DMS153 treated with DMSO at 0.1 percent for 48 hours (cell line): ENCODE results near the gene ARRB1.
"Not testable (repeated sequence)": the region's sequence is repeated elsewhere in the genome, so short reads cannot be mapped to it uniquely, and the experiment has no call there.

Experiments used
- DNase-seq: peaks from one replicate; lab custom pipeline; 2025; ENCODE audit not compliant: unreplicated experiment; lab: John Stamatoyannopoulos, UW

Gene ARRB1

DNA sequence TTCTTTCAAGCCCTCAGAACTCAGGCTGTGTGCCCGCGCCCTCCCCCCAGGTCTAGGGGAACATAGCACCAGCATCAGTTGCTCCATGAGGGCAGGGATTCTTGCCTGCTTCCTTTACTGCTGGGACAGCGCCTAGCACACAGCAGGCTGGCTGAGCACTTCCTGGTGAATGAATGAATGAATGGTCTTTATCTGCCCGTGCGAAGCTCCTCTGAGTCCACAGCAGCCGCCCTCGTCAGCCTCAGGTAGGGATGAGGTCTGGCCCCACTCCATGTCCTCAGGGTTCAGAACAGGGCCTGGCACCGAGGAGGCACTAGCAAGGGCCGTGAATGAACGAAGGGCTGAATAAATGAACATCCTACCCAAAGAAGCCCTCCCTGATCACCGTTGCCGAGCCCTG, 27.3 kb downstream of the ARRB1 start:
- no peak for DNase-seq

DNA sequence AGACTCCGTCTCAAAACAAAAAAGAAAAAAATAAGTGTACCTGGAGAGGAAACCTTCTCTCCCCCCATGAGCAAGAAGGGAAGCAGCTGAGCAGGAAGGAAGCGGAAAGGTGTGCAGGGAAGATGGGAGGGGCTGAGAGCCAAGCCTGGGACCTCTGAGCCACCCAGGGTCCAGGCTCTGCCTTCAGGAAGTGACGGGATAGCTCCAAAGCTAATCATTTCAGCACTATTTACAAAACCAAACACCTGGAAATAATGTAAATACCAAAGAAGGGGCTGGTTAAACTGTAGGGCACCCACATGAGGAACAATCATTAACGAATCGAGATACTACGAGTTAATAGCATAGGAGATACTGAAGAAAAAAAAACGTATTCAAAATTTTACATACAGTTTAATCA, 27.9 kb downstream of the ARRB1 start:
- no peak for DNase-seq

DNA sequence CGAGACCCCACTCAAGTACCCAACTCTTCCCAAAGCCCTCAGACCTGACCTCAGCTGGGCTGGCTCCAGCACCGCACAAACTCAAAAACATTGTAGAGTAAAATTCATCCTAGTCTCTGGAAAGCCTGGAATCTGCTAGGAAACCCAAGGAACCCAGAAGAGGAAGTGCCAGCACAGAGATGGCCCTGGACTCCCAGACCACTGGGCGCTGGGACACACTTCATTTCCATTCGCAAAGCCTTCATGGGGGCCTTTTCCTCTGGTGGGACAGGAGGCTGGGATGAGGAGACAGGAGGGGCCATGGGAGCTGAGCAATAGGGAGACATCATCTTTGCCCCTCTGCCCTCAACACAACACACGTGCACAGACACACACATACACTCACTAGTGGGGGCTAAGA, 30.8 kb downstream of the ARRB1 start:
- no peak for DNase-seq

DNA sequence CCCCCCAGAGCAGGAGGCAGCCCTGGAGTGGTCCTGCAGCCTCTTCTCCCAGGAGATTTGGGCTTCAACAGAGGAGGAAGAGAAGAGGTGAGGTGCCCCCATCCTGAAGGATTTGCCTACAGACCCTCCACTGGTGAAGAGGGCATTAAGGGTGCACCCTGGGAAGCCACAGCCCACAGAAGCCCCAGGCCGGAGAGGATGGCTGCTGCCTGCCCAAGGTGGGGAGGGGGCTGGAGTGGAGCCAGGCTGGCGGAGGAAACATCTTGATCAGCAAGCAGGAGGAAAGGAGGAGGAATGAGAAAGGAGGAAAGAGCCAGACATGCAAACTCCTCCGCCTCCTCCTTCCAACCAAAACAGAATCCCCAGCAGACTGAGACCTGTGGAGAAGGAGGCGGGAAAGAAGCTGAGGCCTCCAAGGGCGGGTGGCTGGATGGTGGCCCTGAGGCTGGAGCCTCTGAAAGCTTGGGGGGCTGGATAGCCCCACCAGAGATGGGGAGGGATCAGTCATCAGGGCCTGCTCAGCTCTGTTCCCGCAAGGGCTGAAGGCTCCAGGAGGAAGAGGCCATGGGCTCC, 31.3 kb downstream of the ARRB1 start:
- DNase-seq, result no peak

DNA sequence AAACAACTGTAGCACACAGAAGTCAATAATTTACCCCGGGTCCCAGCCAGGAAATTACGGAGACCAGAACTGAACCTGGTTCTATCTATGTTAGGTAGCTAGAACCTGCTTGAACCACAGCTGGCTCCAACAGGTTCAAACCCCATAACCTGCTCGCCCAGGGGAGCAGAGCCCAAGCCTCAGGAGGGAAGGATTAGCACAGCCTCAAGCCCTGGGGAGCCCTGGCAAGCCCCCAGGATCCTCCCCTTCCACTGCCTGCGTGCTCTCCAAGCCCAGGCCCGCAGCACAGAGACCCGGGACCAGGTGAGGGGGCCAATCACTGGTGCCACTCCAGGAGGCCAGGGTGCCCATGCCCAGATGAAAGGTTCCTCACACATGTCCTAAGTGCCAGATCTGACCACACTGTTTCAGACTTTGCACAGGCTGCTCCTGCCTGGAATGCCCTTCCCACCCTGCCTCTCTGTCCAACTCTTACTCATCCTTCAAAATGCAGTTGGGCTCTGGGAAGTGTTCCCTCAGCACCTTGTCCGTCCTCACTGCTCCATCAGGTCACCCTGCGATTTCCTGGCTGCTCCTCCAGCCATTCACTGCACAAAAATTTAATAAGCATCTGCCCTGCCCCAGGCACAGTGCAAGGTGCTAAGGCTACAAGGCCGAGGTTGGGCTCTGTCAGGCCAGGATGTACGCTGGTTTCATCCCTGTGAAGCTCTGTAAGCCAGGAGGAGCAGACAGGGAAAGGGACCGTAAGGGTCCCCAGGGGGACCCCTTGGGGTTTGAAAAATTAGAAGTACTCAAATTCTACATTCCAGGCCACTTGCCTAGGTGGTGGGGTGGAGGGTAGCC, 32.2 kb downstream of the ARRB1 start:
- DNase-seq, result no peak

DNA sequence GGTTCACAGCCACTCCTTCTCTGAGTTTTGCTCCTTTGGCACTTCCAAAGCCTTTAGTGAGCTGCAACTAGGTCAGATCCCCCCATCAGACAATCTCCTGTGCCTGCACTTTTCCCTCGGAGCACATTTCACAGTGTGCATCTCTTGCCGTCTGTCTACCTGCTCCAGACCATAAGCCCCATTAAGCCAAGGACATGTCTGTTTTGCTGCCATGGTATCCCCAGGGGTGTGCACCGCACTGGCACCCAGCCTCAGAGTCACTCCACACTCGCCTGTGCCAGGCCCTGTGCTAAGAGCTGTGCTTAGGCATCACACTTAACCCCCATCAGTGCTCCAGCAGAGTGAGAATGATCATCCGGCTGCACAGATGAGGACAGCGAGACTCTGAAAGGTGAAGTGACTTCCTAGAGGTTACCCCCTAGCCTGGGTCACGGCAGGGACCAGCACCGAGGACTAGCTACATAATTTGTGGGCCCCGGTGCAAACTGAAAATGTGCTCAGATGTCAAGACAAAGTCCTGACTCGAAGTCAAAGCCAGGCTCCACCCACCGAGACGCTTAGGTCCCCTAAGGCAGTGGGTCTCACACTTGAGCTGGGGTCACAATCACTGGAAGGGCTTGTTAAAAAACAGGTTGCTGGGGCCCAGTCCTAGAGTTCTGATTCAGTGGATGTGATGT, 33.9 kb downstream of the ARRB1 start:
- DNase-seq, result no peak

DNA sequence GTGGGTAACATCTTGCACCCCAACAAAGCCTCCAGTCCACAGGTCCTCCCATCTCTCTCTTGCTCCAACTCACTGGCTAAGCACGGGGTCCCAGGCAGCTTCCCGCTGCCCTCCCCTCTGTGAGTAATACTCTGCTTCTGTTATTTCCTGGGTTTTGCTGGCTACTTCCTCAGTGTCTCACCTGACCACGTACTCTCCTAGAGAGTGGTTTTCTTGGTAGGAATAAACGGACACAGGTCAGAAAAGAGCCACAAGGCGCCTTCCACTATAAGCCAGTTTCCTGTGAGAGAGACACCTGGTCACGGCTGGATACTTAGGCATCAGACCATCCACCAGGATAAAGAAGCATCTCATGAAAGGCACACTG, 36.0 kb downstream of the ARRB1 start:
- DNase-seq, result no peak

DNA sequence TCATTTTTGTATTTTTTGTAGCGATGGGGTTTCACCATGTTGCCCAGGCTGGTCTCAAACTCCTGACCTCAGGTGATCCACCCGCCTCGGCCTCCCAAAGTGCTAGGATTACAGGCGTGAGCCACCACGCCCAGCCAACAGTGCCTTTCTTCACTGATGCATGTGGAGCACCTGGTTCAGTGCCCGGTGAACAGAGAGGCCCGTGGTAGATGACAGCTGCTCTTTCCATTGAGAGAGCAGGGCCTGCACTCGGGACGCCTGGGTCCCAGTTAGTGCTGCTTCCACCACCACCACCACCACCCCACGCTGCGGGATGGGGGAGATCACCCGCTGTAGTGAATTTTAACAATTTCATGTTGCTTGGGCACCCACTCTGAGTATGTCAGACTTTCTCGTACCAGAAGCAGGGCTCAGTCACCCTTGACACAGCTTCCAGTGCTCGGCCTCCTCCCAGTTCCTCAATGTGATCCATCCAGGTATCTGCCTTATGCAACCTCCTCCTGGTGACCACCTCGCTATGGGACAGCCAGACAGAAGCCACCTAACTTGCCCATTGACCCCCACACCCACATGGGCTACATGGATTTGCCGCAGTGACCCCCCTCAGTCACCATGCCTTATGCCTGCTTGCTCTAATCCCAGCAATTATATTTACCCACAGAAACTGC, 36.6 kb downstream of the ARRB1 start:
- no peak for DNase-seq

DNA sequence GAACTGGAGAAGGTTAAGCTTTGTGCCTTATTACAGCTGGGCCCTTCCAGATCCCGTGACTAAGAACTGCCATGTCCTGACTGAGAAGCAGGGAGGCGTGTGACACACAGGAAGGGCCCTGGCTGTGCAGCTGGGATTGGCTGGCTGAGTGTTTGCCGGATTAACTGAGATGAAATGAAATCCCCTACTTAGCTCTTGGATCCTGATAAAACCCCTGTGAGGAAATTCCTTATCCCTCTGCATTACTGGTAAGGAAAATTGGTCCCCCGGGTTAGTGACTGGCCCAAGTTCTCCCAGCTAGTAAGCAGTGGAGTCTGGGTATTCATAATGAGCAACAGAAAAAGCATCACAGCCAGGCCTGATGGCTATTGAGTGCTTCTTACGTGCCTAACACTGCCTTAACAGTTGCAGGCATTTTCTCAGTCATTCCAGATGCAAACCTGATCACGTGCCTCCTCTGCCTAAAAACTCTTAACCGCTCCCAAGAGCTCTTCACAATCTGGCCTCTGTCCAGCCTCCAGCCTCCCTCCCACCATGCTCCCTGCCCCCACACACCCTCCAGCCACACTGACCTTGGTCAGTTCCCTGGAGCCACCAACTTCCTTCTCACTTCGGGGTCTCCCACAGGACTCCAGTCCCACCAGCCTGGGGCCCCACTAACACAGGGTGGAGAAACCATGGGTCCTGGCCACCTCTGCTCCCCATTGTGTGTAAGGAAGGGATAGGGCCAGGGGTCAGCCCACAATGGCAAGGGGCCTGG, 37.8 kb downstream of the ARRB1 start:
- no peak for DNase-seq

DNA sequence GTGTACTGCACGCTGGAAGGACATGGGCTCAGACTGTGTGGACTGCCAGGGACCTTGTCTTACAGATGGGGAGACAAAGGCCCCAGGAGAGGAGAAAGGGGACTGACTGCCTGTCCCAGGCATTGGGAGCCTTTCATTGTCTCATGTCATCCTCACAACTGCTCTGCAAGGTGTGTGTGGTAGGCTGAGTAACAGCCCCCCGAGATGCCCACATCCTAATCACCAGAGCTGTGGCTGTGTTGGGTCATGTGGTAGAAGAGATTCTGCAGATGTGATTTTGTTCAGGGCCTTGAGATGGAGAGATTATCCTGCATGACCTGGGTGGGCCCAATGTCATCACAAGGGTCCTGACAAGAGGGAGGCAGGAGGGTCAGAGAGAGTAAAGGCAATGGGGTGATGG, 39.1 kb downstream of the ARRB1 start:
- DNase-seq, result no peak

DNA sequence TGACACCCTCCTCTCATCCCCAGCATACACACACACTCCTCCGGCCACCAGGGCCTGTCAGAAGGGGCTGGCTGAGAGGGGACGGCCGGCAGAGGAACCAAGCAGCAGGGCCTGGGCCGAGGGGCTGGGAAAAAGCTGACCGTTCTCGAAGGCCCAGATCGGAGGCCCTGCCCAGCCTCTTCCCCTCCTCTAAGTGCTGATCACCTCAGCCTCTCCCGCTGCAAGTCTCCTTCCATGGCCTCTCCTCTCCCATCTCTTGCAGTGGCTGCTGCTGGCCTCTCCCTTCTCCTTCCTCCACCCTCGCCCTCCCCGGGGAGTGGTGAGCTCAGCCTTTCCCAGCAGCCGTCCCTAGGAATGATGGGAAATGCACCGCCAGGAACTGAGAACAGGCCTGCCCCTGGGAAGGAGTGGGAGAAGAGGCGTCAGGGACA, 39.6 kb downstream of the ARRB1 start:
- no peak for DNase-seq

DNA sequence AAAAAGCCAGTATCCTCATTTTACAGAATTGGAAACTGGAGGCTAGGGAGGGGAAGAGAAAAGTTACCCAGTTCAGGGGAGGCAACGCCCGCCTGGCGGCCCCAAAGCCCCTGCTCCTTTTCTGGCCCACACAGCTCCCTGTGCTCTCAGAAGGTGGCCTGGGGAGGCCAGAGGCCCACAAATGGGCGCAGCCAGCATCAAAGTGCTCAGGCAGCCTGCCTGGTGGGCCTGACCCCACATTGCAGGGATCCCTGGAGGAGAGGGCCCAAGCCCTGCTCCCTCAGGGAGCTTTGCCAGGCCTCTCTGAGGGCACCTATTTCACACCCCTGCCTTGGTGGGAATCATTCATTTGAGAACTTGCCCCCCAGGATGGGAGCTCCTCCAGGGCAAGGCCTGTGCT, 42.5 kb downstream of the ARRB1 start:
- DNase-seq, result no peak

DNA sequence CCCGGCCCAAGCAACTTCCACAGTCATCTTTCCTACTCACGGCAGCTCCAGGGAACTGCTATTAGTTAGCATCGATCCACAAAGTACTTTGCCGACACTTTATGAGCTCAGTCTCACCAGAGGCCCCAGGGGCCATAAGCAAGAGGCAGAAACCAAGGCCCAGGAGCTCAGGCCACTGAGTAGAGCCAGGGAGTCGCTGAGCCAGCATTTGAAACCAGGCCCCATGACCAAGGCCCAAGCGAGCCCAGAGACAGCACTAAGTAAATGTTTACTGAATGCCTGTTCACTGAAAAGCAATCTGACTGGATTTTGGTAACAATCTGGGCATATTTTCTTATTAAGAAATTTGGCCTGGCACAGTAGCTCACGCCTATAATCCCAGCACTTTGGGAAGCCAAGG, 43.3 kb downstream of the ARRB1 start:
- no peak for DNase-seq

DNA sequence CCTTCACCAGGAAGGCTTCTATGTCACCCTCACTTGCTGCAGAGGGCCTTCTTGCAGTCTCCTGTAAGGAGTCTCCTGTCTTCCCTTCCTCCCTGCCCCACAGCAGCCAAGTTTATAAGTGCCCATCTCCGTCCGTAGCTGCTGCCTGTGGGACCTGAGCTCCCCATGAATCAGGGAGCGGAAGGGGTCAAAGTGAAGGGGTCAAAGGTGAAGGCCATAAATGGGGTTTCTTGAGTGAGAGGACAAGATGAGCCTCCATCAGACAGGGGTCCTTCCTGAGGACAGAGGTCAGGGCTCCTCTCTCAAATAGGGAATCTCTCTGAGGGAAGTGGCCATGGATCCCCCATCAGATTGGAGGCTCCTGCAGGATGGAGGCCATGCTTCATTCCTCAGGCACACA, 44.4 kb downstream of the ARRB1 start:
- DNase-seq, result no peak

DNA sequence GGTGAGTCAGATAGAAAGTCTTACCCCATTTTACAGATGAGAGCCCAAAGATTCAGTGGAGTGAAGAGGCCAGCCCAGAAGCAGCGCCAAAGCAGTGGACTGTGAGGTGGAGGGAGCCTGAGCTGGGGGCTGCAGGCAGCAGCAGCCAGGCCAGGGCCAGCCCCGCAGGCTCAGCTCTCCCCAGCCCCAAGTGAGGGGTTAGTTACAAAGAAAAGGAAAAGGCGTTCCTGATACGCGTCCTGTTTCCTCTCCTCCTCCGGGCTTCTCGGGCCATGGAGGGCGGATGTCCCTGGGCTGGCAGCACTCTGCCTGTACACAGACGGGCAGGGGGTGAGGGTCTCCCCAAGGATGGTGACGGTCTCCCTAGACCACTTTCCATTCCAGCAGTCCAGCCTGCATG, 44.9 kb downstream of the ARRB1 start:
- DNase-seq, result no peak

DNA sequence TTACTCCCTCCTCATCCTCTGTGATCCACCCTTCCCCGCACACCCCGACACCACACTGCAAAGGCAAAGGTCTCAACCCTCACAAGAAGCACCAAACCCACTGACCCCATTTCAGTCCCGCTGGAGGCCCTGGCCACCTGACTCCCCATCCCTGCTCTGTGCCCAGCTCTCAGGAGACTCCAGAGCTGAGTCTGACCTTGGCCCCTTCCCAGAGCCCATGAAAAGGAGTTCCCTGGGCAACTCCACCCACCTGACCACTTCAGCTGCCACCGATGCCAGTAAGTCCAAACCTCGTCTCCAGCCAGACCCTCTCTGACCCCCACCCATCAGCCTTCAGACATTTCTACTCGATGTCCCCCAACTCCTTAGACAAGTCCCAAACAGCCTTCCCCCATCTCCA, 45.5 kb downstream of the ARRB1 start:
- no peak for DNase-seq

DNA sequence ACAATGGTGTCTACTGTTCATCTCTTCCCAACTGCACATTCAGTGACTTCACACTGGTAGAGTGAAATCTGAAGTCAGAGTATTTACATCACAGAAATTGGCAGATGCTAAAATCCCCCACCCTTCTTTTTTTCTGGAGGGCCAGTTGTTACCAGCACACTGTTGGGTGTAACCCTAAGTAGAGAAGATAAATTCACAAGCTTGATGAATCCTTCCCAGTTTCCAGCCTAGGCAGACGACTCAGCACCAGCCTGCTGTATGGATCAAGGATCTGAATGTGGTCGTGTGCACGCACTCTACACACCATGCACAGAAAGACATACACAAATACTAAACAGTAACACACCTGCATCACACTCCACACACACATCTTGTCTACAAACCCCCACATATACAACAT, 46.0 kb downstream of the ARRB1 start:
- DNase-seq, result no peak

DNA sequence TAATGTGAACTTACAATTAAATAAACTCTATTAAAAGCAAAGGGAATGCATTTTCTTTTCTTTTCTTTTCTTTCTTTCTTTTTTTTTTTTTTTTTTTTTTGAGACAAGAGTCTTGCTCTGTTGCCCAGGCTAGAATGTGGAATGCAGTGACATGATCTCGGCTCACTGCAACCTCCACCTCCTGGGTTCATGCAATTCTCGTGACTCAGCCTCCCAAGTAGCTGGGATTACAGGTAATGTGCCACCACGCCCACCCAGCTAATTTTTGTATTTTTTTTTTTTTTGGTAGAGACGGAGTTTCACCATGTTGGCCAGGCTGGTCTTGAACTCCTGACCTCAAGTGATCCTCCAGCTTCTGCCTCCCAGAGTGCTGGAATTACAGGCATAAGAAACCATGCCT, 46.5 kb downstream of the ARRB1 start:
- not testable (repeated sequence) for DNase-seq

DNA sequence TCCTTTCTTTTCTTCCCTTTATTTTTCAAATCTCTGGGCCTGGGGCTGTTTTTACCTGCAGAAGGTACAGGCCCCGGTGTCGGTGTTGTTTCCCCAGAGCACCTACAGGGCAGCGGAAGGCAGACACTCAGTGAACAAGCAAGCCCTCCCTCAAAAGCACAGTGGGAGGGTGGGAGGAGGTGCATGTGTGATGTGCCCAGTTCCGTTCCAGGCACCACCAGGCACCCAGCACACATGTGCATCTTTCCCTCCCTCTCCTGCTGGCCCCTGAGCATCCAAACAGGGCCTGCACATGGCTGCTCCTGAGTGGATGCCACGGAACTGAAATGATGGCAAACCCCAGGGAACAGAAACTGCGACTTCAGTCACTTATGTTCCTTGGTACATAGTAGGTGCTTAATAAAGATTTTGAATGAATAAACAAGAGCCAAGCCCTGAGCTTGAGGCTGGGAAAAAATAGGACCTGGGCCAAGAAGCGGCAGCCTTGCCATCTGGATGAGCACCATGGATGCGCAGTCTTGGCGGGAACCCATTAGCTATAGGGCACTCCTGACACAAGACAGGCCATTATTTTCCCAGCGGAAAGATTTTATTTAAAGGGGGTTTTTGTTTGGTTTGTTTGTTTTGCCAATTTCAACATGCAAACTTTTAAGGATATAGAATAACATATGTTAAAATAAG, 47.8 kb downstream of the ARRB1 start:
- DNase-seq, result no peak

DNA sequence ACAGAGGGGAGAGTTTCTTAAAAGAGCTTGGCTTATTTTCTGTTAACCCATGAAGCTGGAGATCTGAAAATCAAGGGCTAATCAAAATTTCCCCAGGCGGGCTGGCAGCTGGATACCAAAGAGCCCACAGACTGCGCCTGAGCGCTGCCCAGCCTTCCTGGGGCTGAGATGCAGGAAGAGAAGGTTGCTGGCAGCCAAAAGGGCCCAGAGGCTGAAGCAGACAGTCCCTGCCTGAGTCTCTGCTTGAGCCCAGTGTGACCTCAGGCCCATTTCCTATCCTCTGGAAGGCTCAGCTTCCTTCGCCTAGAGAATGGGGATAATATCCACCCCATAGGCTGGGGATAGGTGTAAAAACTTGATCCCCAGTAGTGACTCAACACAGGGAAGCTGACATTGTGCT, 49.1 kb downstream of the ARRB1 start:
- no peak for DNase-seq
